Measurements from ENCODE around the gene BGLAP.

The BGLAP gene

GRCh38 chr1:156230473-156230837, 11.5 kb upstream of the BGLAP start:
- DNase-seq (ENCODE audit: low read depth, low spot score): no peak
- TF ChIP-seq CTCF (IDR thresholded peaks at IDR 0.05; ENCODE audit: insufficient read depth, low read length, missing control alignments): no peak
- H3K4me3 ChIP-seq (ENCODE audit: low read depth, low read length): no peak overlapping the region
- ChIA-PET POLR2A (no interaction called here), CTCF (interaction anchor here (2.1 to 14.6 kb wide), 2 partner anchors 88 to 138 kb away, joined by 5 to 340 read pairs; no protein-coding TSS in a partner anchor)

GRCh38 chr1:156232201-156232894, 9.6 kb upstream of the BGLAP start:
- DNase-seq (ENCODE audit: low read depth, low spot score): no peak
- no peak for TF ChIP-seq CTCF (IDR thresholded peaks at IDR 0.05; ENCODE audit: insufficient read depth, low read length, missing control alignments)
- POLR2A ChIA-PET: no interaction called here
- CTCF ChIA-PET: interaction anchor here (0.5 to 3.9 kb wide), 12 partner anchors 8 to 142 kb away, joined by 3 to 46 read pairs (median 5); partner anchors contain the start of gene PMF1
- H3K4me3 ChIP-seq (ENCODE audit: low read depth, low read length): no peak overlapping the region

GRCh38 chr1:156233426-156234127, 8.4 kb upstream of the BGLAP start:
- TF ChIP-seq CTCF (IDR thresholded peaks at IDR 0.05; ENCODE audit: insufficient read depth, low read length, missing control alignments): no peak
- no peak overlapping the region for H3K4me3 ChIP-seq (ENCODE audit: low read depth, low read length)
- ChIA-PET POLR2A (interaction anchor here (0.6 to 1.2 kb wide), 6 partner anchors 13 to 183 kb away, joined by 3 to 4 read pairs (median 4); partner anchors contain the start of gene PMF1), CTCF (interaction anchor here (0.9 to 3.9 kb wide), 11 partner anchors 9 to 167 kb away, joined by 3 to 46 read pairs (median 5); partner anchors contain the start of gene PMF1)
- DNase-seq (ENCODE audit: low read depth, low spot score): peak; percentile 63

GRCh38 chr1:156236164-156236563, 5.8 kb upstream of the BGLAP start:
- no peak for DNase-seq (ENCODE audit: low read depth, low spot score)
- POLR2A ChIA-PET: no interaction called here
- CTCF ChIA-PET: interaction anchor here (4.4 kb wide), 1 partner anchor 10 kb away, joined by 22 read pairs; no protein-coding TSS in a partner anchor
- no peak for TF ChIP-seq CTCF (IDR thresholded peaks at IDR 0.05; ENCODE audit: insufficient read depth, low read length, missing control alignments)
- H3K4me3 ChIP-seq (ENCODE audit: low read depth, low read length): no peak overlapping the region

- H3K4me3 ChIP-seq (ENCODE audit: low read depth, low read length): no peak overlapping the region
- DNase-seq (ENCODE audit: low read depth, low spot score): no peak
- CTCF ChIA-PET: interaction anchor here (1.7 to 4.4 kb wide), 3 partner anchors 12 to 148 kb away, joined by 6 to 22 read pairs (median 6); no protein-coding TSS in a partner anchor
- no peak for TF ChIP-seq CTCF (IDR thresholded peaks at IDR 0.05; ENCODE audit: insufficient read depth, low read length, missing control alignments)
- POLR2A ChIA-PET: no interaction called here
Observed at GRCh38 chr1:156238248-156238647, 3.7 kb upstream of the BGLAP start.

- H3K4me3 ChIP-seq (ENCODE audit: low read depth, low read length): no peak overlapping the region
- CTCF ChIA-PET: interaction anchor here (1.5 kb wide), 1 partner anchor 16 kb away, joined by 3 read pairs; no protein-coding TSS in a partner anchor
- POLR2A ChIA-PET: no interaction called here
- no peak for TF ChIP-seq CTCF (IDR thresholded peaks at IDR 0.05; ENCODE audit: insufficient read depth, low read length, missing control alignments)
- DNase-seq (ENCODE audit: low read depth, low spot score): no peak
Observed at GRCh38 chr1:156241311-156241811, 623 bp upstream of the BGLAP start.
